HG02759 (cell line): ENCODE results near the gene AFAP1.
"Not testable (repeated sequence)": the region's sequence is repeated elsewhere in the genome, so short reads cannot be mapped to it uniquely, and the experiment has no call there.

Source experiments
- ATAC-seq: cut with Tn5 transposase; IDR thresholded peaks from one replicate; pipeline ENCODE4 v1.9.1; 2021; ENCODE audit warnings: mild to moderate bottlenecking, moderate library complexity; ENCODE audit not compliant: unreplicated experiment

AFAP1 gene

DNA sequence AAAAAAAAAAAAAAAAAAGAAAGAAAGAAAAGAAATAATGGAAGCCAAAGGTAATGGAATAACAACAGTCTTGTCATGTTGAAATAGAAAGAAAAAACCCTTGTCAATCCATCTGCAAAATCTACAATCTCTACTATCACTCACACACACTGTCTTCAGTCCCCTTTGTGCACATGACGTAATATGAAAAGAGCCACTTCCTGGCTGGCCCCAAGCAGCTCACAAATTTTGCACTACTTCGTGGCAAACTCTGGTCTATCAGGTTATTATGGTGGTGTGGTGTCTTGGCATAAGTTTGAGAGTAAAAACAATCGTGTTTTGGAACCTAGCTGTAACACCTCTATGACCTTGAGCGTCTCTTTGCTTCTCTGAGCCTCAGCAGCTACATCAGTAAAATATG lies 8.3 kb upstream of the AFAP1 start:
- no peak for ATAC-seq

DNA sequence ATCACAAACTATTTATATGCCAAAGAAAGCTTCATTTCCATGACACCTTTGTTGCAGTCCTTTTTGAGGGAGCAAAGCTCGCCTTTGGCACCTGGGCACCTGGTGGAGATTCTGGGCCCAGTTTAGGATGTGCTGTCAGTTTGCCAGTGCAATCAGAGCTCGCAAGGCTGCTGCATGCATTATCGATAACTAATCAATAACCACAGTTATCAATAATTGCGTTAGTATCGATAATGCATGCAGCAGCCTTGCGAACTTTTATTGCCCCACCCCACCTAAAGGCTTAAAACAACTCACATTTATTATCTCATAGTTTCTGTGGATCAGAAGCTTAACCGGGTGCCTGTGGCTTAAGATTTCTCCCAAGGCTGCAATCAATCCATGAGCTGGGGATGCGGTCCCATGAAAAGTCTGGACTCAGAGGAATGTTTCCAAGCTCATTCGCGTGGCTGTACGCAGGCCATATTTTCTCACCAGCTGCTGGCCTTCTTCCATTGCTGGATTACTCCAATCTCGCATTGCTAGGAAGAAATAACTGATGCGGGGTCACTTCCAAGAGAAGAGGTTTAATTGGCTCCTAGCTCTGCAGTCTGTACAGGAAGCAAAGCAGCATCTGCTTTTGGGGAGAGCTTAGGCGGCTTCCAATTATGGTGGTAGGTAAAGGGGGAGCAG lies 6.2 kb upstream of the AFAP1 start:
- no peak for ATAC-seq

DNA sequence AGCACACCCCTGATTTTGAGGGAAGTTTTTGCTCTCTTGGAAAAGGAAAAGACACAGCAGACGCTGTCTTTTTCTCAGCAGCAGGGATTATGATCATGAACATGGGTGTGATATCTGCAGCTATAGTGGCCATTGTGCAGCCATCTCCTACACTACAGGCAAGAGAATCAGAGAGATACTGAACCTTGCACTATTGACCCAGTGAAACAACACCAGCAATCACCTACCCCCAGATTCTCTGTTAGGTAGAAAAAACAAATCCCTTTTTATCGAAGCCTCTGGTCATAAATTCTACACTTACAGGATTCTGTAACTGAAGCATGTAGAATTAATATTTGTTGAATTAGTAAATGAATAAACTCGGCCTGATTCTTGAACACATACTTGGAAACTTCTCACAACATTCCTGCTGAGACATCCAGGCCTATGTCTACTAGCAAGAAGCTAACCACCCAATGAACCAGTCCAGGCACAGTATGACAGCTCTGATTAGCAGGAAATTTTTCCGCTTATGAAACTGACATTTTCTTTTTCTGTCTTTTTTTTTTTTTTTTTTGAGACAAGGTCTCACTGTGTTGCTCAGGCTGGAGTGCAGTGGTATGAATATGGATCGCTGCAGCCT lies 5.0 kb upstream of the AFAP1 start:
- no peak for ATAC-seq

DNA sequence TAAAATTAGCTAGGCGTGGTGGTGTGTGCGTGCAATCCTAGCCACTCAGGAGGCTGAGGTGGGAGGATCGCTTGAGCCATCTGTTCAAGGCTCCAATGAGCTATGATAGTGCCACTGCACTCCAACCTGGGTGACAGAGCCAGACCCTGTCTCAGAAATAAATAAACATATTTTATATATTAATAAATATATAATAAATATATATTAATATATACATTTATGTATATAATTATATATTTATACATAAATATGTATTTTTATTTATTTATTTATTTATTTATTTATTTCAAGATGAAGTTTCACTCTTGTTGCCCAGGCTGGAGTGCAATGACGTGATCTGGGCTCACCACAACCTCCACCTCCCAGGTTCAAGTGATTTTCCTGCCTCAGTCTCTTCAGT lies 4.0 kb upstream of the AFAP1 start:
- ATAC-seq, result not testable (repeated sequence)

DNA sequence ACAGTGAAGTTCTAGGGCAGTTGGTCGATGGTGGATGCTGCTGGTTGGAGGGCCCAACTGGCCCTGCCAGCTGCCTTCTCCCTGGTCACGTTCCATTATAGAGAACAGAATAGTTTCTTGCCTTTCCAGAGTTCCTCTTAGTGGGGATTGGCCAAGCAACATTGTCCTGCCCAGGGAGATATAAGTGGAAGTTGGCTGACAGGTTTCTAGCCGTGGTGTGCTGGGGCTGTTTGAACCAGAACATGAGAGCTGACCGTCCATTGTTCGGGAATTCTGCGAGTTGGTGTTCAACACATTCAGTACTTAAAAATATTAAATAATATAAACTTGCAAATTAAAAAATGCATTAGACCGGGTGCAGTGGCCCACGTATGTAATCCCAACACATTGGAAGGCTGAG lies 3.5 kb upstream of the AFAP1 start:
- ATAC-seq, result no peak

DNA sequence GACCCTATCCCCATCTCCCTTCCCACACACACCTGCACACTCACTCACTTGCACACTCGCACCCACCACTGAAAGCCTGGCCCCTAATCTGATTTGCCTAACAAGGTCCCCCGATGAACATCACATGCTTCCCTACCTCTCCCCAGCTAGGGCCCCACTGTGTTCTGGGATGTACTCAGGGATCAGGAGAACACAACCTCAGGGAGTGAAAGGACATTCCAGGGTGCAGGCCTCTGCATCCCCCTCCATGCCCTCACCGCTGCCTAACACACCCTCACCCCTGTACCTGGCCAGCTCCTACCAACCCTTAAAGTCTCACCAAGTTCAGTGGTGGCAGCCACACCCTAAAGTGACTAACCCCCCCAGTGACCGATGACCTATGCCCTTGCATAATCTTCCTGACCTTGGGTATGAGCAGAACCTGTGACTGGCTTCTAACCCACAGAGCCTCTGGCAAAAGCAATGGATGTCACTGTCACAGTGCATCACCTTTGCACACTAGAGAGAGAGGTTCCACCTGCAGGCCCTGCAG lies 2.4 kb upstream of the AFAP1 start:
- no peak for ATAC-seq

DNA sequence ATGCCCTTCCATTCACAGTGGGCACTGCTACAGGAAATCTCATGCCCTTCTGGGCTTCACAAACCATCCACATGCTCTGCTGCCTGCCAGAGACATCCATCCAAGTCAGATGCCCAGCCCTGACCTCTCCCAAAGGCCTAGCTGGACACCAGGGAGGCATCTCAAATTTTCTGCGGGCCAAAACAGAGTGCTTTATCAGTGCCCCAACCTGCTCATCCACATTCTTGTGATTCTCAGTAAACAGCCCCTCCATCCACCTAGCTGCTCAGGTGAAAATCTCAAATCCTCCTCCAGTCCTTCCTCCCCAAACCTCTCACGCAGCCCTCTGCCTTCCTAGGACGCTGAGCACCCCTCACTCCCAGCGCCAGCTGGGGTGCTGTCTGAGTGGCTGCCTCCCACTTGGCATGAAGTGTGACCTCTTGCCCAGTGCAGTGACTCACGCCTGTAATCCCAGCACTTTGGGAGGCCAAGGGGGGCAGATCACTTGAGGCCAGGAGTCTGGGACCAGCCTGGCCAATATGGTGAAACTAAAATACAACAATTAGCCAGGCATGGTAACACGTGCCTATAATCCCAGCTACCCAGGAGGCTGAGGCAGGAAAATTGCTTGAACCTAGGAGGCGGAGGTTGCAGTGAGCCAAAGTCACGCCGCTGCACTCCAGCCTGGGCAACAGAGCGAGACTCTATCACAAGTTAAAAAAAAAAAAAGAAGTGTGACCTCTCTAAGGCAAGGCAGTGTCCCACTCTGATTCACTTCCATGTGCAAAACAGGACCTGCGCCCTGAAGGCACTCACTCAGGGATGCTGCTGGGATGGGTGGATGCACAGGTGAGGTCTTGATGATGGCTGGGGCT lies 1.7 kb upstream of the AFAP1 start:
- no peak for ATAC-seq

DNA sequence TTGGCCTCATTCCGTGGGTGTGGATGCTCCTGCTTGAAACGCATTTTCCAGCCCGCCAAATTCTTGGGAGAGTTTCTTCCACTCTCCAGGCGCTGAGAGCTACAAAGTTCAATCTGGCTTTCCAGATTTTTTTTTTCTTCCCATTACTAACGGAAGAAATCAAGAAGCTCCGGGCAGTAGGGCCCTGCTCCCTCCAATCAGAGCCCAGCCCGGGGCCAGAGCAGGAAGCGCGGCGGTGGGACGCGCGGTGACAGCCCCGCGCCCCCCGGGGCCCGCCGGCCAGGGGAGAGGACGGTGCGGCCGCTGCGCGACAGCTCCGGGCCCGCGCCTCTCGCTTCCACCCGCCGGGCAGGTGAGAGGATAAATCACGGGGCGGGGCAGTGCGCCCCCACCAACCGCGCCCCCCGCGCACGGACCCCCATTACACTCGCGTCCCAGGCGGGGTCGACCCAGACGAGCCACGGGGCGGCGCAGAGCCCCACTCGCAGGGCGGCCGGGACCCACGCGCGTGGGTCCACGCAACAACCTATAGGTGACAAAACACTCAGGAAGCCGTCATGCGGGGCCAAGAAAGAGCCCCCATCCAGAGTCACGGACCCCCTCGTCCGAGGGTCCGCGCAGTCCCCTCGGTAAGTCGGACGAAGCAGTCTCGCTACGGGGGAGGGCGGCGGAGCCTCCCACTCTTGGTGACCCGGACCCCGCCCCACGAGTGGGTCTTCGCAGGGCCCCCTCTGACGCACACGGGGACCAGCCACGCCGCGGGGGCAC lies 868 bp downstream of the AFAP1 start:
- ATAC-seq, result no peak

DNA sequence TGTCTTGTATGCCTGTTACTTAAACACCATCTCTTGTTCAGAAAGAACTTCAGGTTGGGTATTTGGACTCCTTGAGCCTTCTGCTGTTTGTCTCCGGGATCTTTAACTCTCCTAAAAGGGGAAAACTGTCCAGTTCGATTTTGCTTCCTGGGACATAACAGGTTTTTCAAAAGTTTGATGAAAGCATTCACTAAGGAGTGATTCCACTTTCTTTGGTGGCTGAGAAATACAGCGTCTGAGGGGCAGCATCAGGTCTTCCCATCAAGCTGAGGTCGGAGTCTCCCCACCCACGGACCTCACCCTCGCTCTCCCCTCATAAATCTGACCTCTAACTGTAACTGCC lies 1.4 kb downstream of the AFAP1 start:
- ATAC-seq, result no peak

DNA sequence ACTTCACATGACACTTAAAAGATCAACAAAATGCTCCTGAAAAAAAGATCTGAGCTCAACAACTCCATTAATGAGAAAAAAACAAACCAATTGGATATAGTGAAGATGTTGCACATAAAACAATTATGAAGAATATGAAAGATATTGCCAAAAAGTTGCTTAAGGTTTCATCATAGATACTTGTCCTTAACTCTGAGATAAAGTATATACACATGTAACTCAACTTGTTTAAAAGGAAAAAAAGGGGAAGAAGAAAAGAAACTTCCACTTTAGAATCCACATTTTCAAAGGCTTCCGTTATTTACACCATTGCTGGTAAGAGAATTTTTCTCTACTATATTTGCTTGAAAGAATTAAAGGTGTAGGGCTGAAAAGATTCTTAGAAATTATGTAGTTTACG lies 2.7 kb downstream of the AFAP1 start:
- no peak for ATAC-seq

DNA sequence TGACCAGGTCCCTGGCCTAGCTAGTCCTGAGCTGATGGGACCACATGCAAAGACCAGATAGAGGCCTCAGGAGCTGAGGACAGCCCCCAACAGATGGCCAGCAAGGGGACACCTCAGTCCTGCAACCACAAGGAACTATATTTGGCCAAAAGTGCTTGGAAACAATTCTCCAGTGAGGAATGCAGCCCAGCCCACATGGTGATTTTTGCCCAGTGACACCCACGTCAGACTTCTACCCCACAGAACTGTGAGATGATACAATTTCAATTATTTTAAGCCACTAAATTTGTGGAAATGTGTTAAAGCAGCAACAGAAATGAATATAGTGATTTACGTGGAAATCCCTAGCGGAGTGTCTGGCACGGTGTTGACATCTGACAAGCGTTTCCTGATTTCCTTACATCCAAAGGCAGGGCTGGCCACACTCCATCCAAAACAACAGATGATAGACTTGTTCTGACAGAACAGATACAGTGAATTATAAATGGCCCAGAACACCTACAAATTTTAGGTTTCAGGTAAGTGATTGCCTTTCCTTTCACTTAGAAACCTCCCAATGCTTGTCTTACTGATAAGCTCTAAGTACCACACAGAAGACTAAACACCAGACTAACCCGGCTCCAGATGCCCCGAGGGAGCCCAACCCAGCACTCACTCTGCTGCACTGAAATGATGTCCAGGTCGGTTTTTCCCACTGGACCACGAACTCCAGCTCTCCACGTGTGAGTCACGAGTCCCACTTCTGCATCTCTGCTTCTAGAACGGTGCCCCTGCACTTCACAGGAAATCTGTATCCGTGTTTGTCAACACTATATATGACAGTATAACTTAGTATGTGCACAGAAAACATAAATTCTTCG lies 5.8 kb downstream of the AFAP1 start:
- ATAC-seq, result no peak

DNA sequence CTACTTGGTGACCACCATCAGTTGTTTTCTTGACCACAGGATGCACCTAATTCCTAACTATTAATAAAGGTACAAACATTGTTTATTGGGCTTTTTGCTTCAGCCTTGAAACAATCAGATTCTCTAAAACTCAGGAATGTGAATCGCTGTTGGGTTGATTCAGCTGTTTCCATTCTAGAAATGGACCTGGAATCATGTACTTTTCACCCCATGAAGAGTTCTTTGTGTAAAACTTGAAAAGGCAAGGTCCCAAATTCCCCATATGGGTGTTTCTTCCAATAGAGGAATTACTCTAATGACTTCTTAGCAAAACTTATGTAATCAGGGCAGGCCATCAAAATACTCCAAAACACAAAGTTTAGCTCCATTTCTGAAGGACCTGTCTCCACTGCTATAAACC lies 7.4 kb downstream of the AFAP1 start:
- no peak for ATAC-seq

DNA sequence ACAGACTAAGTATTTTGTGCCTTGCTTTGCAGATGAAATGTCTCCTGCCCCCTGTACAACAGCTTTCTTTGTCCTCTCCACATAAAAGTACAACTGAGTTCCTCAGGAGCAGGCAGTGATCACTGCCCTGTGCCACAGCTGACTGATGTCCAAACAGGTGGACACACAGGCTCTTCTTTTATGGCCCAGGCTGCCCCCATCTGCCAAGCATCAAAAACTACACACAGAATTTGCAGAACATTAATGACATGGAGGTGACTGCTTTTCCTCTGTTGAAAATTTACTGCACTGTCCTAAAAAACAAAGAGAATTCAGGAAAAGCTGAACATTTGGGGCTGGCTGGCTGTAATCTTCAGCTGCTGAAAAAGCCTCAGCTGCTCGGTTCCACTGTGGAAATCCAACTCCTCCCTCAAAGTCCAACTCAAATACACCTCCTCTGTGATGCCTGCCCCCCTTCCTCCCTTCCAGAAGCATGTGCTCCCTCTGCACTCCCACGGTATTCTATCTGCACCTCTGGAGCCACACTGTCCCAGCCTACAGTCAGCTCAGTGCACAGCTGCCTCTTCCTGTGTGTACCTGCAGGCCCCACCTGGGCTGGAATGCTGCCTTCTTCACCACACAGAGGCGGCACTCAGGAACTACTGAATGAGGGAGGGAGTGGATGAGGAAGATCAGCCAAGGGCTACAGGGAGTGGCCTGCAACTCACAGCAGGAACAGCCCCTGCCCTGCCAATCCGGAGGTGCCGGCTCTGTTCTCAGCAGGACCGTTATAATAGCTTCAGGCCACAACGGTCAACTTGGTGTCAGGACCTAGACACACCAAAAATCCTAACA lies 10.3 kb downstream of the AFAP1 start:
- ATAC-seq, result no peak

DNA sequence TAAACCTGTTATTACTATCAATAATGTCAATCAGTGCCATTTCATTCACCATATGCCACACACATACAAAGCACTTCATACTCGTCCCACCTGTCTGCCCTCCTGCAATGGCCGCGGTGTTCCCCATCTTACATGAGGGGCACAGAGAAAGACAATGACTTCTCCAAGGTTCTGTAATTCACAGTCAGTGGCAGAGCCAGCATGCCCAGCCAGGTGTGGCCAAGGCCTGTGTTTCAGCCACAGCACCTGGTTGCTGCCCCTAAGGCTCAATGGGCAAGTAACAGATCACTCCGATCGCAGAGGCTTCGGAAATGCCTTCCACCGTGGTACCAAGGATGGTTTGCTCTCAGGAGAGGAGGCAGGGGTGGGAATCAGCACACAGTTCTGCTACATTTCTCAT lies 10.9 kb downstream of the AFAP1 start:
- ATAC-seq, result no peak

DNA sequence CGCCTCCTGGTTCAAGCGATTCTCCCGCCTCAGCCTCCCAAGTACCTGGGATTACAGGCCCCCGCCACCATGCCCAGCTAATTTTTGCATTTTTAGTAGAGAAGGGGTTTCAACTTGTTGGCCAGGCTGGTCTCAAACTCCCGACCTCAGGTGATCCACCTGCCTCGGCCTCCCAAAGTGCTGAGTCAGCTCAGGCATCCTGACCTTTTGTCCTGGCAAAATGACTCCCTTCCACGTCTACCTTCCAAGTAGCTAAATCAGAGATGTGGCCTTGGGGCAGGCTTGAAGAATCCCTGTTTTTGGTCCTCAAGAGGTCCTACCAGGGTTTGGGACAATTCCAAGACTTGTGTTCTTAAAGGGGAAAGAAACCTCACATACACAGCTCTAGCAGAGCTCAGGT lies 12.8 kb downstream of the AFAP1 start:
- no peak for ATAC-seq

DNA sequence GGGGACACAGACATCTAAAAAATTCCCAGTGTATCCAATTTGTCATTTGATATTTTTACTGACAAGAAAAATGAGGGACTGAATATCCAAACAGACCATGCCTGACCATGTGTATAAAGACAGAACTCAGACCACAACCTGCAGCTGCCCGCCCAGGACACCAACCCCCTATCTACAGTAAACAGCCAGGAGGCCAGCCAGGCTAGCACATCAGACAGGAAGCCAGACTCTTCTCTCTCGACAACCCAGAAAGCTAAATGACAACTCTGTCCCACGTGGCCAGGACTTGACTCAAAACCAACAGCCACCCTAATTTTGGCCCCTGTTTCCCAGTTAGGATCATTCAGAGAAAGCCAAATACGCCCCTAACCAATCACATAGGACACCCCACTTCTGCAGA lies 15.1 kb downstream of the AFAP1 start:
- no peak for ATAC-seq

DNA sequence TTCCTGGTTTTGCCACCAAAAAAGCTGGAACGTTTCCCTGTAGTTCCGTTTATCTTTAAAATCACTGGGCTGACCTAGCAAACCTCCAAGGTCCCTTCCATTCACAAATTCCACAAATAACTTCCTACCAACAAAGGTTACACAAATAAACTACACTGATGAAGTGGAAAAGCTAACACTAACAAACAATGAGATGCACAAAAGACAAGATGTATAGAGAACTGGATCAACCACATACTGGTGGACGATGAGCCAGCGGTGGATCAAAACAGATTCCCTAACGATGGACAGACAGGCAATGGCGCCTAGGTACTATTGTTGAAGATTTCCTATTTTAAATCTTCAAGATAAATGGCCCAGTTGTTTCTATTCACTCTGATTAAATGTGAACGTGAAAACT lies 15.5 kb downstream of the AFAP1 start:
- no peak for ATAC-seq

DNA sequence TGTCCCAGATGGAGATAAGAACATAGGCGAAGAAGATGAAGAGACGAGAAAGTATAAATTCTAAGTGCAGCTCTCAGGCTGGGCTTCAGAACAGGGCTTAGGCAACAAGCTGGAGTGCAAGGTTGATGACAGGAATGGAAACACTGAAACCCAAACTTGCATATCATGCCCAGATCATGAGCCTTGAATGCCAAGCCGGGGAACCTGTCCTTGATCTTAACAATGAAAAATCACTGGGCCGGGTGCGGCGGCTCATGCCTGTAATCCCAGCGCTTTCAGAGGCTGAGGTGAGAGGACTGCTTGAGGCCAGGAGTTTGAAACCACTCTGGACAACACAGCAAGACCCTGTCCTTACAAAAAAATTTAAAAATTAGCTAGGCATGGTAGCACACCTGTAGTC lies 17.2 kb downstream of the AFAP1 start:
- no peak for ATAC-seq

DNA sequence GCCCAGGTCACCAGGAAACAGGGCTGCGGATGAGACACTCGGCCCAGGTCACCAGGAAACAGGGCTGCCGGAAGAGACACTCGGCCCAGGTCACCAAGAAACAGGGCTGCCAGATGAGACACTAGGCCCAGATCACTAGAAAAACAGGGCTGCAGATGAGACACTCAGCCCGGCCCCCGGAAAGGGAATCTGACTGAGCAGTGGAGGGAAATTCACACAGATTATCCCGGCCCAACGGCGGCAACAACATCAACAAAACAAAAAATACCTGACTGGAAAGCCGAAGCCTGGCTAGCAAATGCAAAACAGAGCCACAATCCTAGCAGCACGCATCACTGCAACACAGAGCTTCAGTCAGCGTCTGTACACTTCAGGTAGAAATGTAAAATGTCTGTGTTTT lies 20.7 kb downstream of the AFAP1 start:
- no peak for ATAC-seq
